ENCODE measurements around the gene ZNF326.

ZNF326 gene

DNA sequence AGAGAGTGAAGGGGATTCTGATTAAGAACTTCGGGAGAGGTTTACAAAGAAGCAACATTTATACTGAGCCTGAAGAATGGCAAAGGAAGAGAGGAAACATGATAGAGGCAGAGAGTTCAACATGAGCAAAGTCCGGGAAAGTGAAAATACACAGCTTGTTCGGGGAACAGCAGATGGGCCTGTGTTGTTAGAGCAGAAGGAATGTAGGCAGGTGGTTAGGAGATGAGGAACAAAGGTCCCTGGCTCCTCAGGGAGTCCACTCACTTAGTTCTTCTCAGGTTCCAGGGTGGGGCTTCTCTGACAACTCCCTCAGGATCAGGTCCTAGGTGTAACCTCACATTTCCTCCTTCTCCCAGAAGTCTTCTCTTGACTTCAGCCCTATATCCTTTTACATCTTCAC lies 5.1 kb upstream of the ZNF326 start:
- no peaks in the 10 kb centered on the region for H3K27me3 ChIP-seq (ENCODE audit: insufficient read depth, low read length, poor library complexity)
- no peak overlapping the region for H2BK120ac ChIP-seq (ENCODE audit: low read depth, low read length)
- no peak overlapping the region for H3K56ac ChIP-seq (ENCODE audit: low read length)
- H2BK5ac ChIP-seq (ENCODE audit: low read length): no peak overlapping the region
- no peak overlapping the region for H3K23ac ChIP-seq (ENCODE audit: low read length)
- no peak overlapping the region for H3K4ac ChIP-seq (ENCODE audit: low read depth, low read length)
- H4K5ac ChIP-seq (ENCODE audit: low read length): no peak overlapping the region
- H4K8ac ChIP-seq (ENCODE audit: low read depth, low read length): no peak overlapping the region
- no CpG with 5 or more reads among the region's 3 CpGs for WGBS (ENCODE audit: extremely low coverage, insufficient coverage, low lambda C conversion rate)
- no peaks in the 10 kb centered on the region for H3K79me1 ChIP-seq (ENCODE audit: low read length)
- H3K79me2 ChIP-seq (ENCODE audit: control insufficient read depth, insufficient read depth, low read length): no peaks in the 10 kb centered on the region
- no peak overlapping the region for H3K27ac ChIP-seq (ENCODE audit: low read depth, low read length)
- H2AK5ac ChIP-seq (ENCODE audit: low read length): no peak overlapping the region
- DNase-seq: no peak
- H3K9ac ChIP-seq (ENCODE audit: low read length): no peak overlapping the region
- peaks cover 2% of the 10 kb centered on the region for H3K4me1 ChIP-seq (ENCODE audit: control insufficient read depth, low read depth, low read length)
- H2BK15ac ChIP-seq (replicated peaks; ENCODE audit: low read depth): no peak overlapping the region
- H3K4me2 ChIP-seq (ENCODE audit: low read length): no peak overlapping the region
- H3K18ac ChIP-seq (ENCODE audit: low read length): no peak overlapping the region
- H3K4me3 ChIP-seq (ENCODE audit: low read length): no peak overlapping the region
- no peaks in the 10 kb centered on the region for H3K36me3 ChIP-seq (ENCODE audit: control insufficient read depth, insufficient read depth, low read length)

GRCh38 chr1:89990976-89991831 lies 3.7 kb upstream of the ZNF326 start:
- H3K4ac ChIP-seq (ENCODE audit: low read depth, low read length): no peak overlapping the region
- H3K4me3 ChIP-seq (ENCODE audit: low read length): no peak overlapping the region
- H2BK15ac ChIP-seq (replicated peaks; ENCODE audit: low read depth): no peak overlapping the region
- peaks cover 2% of the 10 kb centered on the region for H3K4me1 ChIP-seq (ENCODE audit: control insufficient read depth, low read depth, low read length)
- peak overlapping the region; percentile 4 for H3K56ac ChIP-seq (ENCODE audit: low read length)
- no peak overlapping the region for H2BK5ac ChIP-seq (ENCODE audit: low read length)
- H3K18ac ChIP-seq (ENCODE audit: low read length): no peak overlapping the region
- no peak overlapping the region for H2AK5ac ChIP-seq (ENCODE audit: low read length)
- no peaks in the 10 kb centered on the region for H3K36me3 ChIP-seq (ENCODE audit: control insufficient read depth, insufficient read depth, low read length)
- peak; percentile 52 for DNase-seq
- no peak overlapping the region for H2BK120ac ChIP-seq (ENCODE audit: low read depth, low read length)
- no peaks in the 10 kb centered on the region for H3K79me1 ChIP-seq (ENCODE audit: low read length)
- H3K9ac ChIP-seq (ENCODE audit: low read length): no peak overlapping the region
- WGBS (ENCODE audit: extremely low coverage, insufficient coverage, low lambda C conversion rate): no CpG with 5 or more reads among the region's 8 CpGs
- no peak overlapping the region for H4K8ac ChIP-seq (ENCODE audit: low read depth, low read length)
- no peak overlapping the region for H3K4me2 ChIP-seq (ENCODE audit: low read length)
- no peak overlapping the region for H4K5ac ChIP-seq (ENCODE audit: low read length)
- no peaks in the 10 kb centered on the region for H3K27me3 ChIP-seq (ENCODE audit: insufficient read depth, low read length, poor library complexity)
- H3K27ac ChIP-seq (ENCODE audit: low read depth, low read length): no peak overlapping the region
- peaks cover 9% of the 10 kb centered on the region for H3K79me2 ChIP-seq (ENCODE audit: control insufficient read depth, insufficient read depth, low read length)
- no peak overlapping the region for H3K23ac ChIP-seq (ENCODE audit: low read length)

DNA sequence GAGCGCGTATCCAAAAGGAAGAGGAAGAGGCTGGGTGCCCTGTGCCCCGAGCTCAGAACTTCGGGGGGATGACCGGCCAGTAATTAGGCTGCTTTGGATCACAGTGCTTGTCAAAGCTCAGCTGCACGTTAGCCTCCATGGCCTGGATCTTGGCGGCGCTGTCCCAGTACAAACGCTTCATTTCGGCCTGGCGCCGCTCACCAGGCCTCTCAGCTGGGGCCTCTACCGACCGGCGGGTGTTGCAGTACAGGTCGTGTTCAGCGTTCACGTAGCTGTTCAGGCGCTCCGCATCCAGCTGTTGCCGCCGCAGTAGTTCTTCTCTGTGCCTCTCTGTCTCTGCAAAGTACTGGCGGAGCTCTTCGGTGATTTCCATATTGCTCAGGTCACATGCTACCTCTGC lies 1.4 kb upstream of the ZNF326 start:
- Histone ChIP-seq H2AK5ac (ENCODE audit: low read length) (no peak overlapping the region), H4K8ac (ENCODE audit: low read depth, low read length) (no peak overlapping the region), H3K18ac (ENCODE audit: low read length) (no peak overlapping the region), H2BK15ac (replicated peaks; ENCODE audit: low read depth) (no peak overlapping the region), H3K4me1 (ENCODE audit: control insufficient read depth, low read depth, low read length) (peaks cover 2% of the 10 kb centered on the region), H3K36me3 (ENCODE audit: control insufficient read depth, insufficient read depth, low read length) (no peaks in the 10 kb centered on the region), H3K56ac (ENCODE audit: low read length) (no peak overlapping the region), H3K27me3 (ENCODE audit: insufficient read depth, low read length, poor library complexity) (no peaks in the 10 kb centered on the region), H3K23ac (ENCODE audit: low read length) (no peak overlapping the region), H3K79me1 (ENCODE audit: low read length) (no peaks in the 10 kb centered on the region), H3K79me2 (ENCODE audit: control insufficient read depth, insufficient read depth, low read length) (peaks cover 24% of the 10 kb centered on the region), H3K4me2 (ENCODE audit: low read length) (no peak overlapping the region), H3K9ac (ENCODE audit: low read length) (no peak overlapping the region), H2BK120ac (ENCODE audit: low read depth, low read length) (no peak overlapping the region), H3K27ac (ENCODE audit: low read depth, low read length) (no peak overlapping the region), H3K4ac (ENCODE audit: low read depth, low read length) (no peak overlapping the region), H2BK5ac (ENCODE audit: low read length) (no peak overlapping the region), H3K4me3 (ENCODE audit: low read length) (no peak overlapping the region), H4K5ac (ENCODE audit: low read length) (no peak overlapping the region)
- no peak for DNase-seq
- no CpG with 5 or more reads among the region's 24 CpGs for WGBS (ENCODE audit: extremely low coverage, insufficient coverage, low lambda C conversion rate)

GRCh38 chr1:89994231-89994804 lies 592 bp upstream of the ZNF326 start:
- Histone ChIP-seq H4K8ac (ENCODE audit: low read depth, low read length) (no peak overlapping the region), H2BK15ac (replicated peaks; ENCODE audit: low read depth) (no peak overlapping the region), H3K4ac (ENCODE audit: low read depth, low read length) (peak overlapping the region; percentile 36), H3K27me3 (ENCODE audit: insufficient read depth, low read length, poor library complexity) (no peaks in the 10 kb centered on the region), H3K56ac (ENCODE audit: low read length) (peak overlapping the region; percentile 80), H2BK120ac (ENCODE audit: low read depth, low read length) (no peak overlapping the region), H3K4me2 (ENCODE audit: low read length) (peak overlapping the region; percentile 42), H3K27ac (ENCODE audit: low read depth, low read length) (peak overlapping the region; percentile 72), H3K18ac (ENCODE audit: low read length) (peak overlapping the region; percentile 73), H4K5ac (ENCODE audit: low read length) (no peak overlapping the region), H3K79me2 (ENCODE audit: control insufficient read depth, insufficient read depth, low read length) (peaks cover 24% of the 10 kb centered on the region), H3K23ac (ENCODE audit: low read length) (no peak overlapping the region), H3K36me3 (ENCODE audit: control insufficient read depth, insufficient read depth, low read length) (no peaks in the 10 kb centered on the region), H3K4me3 (ENCODE audit: low read length) (no peak overlapping the region), H3K4me1 (ENCODE audit: control insufficient read depth, low read depth, low read length) (peaks cover 2% of the 10 kb centered on the region), H3K9ac (ENCODE audit: low read length) (peak overlapping the region; percentile 52), H3K79me1 (ENCODE audit: low read length) (no peaks in the 10 kb centered on the region), H2BK5ac (ENCODE audit: low read length) (no peak overlapping the region), H2AK5ac (ENCODE audit: low read length) (no peak overlapping the region)
- no CpG with 5 or more reads among the region's 16 CpGs for WGBS (ENCODE audit: extremely low coverage, insufficient coverage, low lambda C conversion rate)
- DNase-seq: peak; percentile 7

DNA sequence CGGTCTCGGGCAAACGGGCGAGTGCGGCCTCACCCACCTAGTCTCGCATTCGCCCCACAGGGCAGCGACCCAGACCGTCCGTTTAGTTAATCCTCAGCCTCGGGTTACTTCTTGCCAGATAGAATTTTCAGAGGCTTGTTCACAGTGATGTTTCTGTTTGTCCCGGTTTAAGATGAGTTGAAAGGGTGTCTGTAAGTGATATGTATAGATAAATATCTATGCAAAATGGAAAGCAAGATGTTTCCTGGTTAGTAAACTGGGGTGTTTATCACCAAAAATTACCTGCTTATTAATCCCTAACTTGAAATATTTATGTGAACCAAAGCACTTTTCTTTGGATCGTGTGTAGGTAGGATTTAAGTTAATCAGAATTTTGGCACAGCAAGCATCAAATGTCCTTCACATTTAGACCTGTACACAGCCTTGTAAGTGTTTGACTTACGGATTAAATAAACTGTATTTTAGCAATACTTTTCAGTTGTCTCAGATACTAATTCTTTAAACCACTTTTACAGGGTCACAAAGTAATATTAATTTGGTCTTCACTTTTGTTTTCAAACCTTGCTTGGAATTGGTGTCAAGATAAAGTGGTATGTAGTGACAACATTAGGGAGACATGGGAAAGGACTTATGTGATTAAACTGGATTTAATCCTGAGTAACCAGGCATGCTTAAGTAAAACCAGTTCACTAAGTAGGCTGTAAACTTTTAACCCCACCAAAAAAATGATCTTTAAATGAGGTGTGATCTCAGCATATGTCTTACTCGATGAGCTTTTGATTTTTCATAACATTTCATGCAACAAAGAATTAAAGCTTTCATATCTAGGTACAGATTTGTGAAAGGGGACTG lies 914 bp downstream of the ZNF326 start:
- Histone ChIP-seq H4K8ac (ENCODE audit: low read depth, low read length) (peak overlapping the region; percentile 91), H3K9ac (ENCODE audit: low read length) (peak overlapping the region; percentile 97), H4K5ac (ENCODE audit: low read length) (no peak overlapping the region), H3K4me1 (ENCODE audit: control insufficient read depth, low read depth, low read length) (peaks cover 2% of the 10 kb centered on the region), H2AK5ac (ENCODE audit: low read length) (no peak overlapping the region), H3K27ac (ENCODE audit: low read depth, low read length) (peak overlapping the region; percentile 96), H3K4me3 (ENCODE audit: low read length) (peak overlapping the region; percentile 91), H3K23ac (ENCODE audit: low read length) (no peak overlapping the region), H3K27me3 (ENCODE audit: insufficient read depth, low read length, poor library complexity) (no peaks in the 10 kb centered on the region), H2BK15ac (replicated peaks; ENCODE audit: low read depth) (no peak overlapping the region), H2BK120ac (ENCODE audit: low read depth, low read length) (no peak overlapping the region), H3K79me2 (ENCODE audit: control insufficient read depth, insufficient read depth, low read length) (peaks cover 35% of the 10 kb centered on the region), H3K18ac (ENCODE audit: low read length) (peak overlapping the region; percentile 100), H3K4ac (ENCODE audit: low read depth, low read length) (peak overlapping the region; percentile 77), H2BK5ac (ENCODE audit: low read length) (peak overlapping the region; percentile 51), H3K4me2 (ENCODE audit: low read length) (peak overlapping the region; percentile 53), H3K79me1 (ENCODE audit: low read length) (no peaks in the 10 kb centered on the region), H3K36me3 (ENCODE audit: control insufficient read depth, insufficient read depth, low read length) (no peaks in the 10 kb centered on the region), H3K56ac (ENCODE audit: low read length) (peak overlapping the region; percentile 99)
- DNase-seq: peak; percentile 70
- no CpG with 5 or more reads among the region's 15 CpGs for WGBS (ENCODE audit: extremely low coverage, insufficient coverage, low lambda C conversion rate)
